Calu3 (cell line): ENCODE results near the gene DNAH1. TPM values are rescaled to one million over a fixed set of nuclear protein-coding genes. Genes with fewer than 3 reads are reported as not detected.

ENCODE experiments used
- BruUV-seq: library from RNA; stranded (reverse); fragments of 400-500 nt; replicated peaks from 2 replicates; lab custom pipeline; 2021; lab: Mats Ljungman, UMichigan
- CTCF ChIA-PET: fragments of 300-600 bp; sonication (Branson Sonifier 250); formaldehyde crosslinking; loops from one replicate; lab custom pipeline; 2022; ENCODE audit warnings: antibody characterized with exemption; lab: Charles Lee
- DNase-seq: peaks from one replicate; pipeline ENCODE4 v3.0.0; 2022
- H3K27ac Mint-ChIP-seq: one replicate; pipeline ENCODE4 v1.8.0; 2022; ENCODE audit warnings: mixed read lengths; ENCODE audit not compliant: unreplicated experiment
- H3K27me3 Mint-ChIP-seq: one replicate; pipeline ENCODE4 v1.8.0; 2022; ENCODE audit warnings: mixed read lengths; ENCODE audit not compliant: unreplicated experiment
- H3K36me3 Mint-ChIP-seq: one replicate; pipeline ENCODE4 v1.8.0; 2022; ENCODE audit warnings: mild to moderate bottlenecking, moderate library complexity, mixed read lengths; ENCODE audit not compliant: insufficient read depth, unreplicated experiment
- H3K4me1 Mint-ChIP-seq: one replicate; pipeline ENCODE4 v1.8.0; 2022; ENCODE audit warnings: mild to moderate bottlenecking, low read depth, mixed read lengths; ENCODE audit not compliant: unreplicated experiment
- H3K4me3 Mint-ChIP-seq: one replicate; pipeline ENCODE4 v1.8.0; 2022; ENCODE audit warnings: mild to moderate bottlenecking, low read depth, moderate library complexity, mixed read lengths; ENCODE audit not compliant: unreplicated experiment
- H3K9me3 Mint-ChIP-seq: one replicate; pipeline ENCODE4 v1.8.0; 2022; ENCODE audit warnings: low read depth, mixed read lengths; ENCODE audit not compliant: unreplicated experiment
- intact Hi-C: fragments of 100-400 bp; cut with micrococcal nuclease; formaldehyde crosslinking; loops from one replicate; pipeline ENCODE4 v1.10.0; 2022; ENCODE audit not compliant: unreplicated experiment
- total RNA-seq: library from RNA; stranded (reverse); gene quantifications from 2 replicates; pipeline ENCODE4 v1.2.3, GENCODE V29; 2022
- TF ChIP-seq, protein P1 (sequence below): fragments of 200-600 bp; IDR thresholded peaks from one replicate; pipeline ENCODE4 v1.8.0; 2022; ENCODE audit warnings: antibody characterized with exemption; ENCODE audit not compliant: unreplicated experiment

Gene DNAH1
- total RNA-seq, 1 experiment from 2014 or later, result 13.1 TPM

DNA sequence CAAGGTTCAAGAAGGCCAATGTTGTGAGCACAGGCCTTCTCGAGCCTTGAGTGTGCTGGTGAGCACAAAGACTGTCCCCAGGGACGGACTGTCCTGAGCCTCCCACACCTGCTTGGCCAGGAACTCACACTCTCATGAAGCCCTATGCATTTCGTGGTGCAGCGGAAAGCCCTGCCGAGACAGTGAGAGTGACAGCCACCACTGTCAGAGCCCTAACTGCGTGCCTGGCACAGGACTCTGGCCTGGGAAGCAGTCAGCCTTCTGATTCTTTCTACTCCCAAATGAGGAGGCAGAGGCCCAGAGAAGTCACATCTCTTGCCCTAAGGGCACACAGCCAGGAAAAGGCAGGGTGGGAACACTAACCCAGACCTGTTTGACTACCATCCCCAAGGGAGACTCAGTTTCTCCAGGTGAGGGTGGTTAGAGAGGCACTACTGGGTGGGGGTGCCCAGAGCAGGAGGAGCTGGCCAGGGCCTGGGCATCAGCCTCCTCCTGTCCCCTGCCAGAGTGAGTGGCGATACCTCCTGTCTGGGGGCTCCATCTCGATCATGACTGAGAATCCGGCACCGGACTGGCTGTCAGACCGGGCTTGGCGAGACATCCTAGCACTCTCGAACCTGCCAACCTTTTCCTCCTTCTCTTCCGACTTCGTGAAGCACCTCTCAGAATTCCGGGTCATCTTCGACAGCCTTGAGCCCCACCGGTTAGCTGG lies 78.0 kb downstream of the DNAH1 start:
- BruUV-seq, result no TSS peak
- intact Hi-C loops, result no loop called here
- no peaks in the 10 kb centered on the region for H3K9me3 Mint-ChIP-seq
- no peak overlapping the region for H3K27ac Mint-ChIP-seq
- DNase-seq, result no peak
- TF ChIP-seq, protein P1, sequence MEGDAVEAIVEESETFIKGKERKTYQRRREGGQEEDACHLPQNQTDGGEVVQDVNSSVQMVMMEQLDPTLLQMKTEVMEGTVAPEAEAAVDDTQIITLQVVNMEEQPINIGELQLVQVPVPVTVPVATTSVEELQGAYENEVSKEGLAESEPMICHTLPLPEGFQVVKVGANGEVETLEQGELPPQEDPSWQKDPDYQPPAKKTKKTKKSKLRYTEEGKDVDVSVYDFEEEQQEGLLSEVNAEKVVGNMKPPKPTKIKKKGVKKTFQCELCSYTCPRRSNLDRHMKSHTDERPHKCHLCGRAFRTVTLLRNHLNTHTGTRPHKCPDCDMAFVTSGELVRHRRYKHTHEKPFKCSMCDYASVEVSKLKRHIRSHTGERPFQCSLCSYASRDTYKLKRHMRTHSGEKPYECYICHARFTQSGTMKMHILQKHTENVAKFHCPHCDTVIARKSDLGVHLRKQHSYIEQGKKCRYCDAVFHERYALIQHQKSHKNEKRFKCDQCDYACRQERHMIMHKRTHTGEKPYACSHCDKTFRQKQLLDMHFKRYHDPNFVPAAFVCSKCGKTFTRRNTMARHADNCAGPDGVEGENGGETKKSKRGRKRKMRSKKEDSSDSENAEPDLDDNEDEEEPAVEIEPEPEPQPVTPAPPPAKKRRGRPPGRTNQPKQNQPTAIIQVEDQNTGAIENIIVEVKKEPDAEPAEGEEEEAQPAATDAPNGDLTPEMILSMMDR, result no peak
- H3K27me3 Mint-ChIP-seq, result no peaks in the 10 kb centered on the region
- peaks cover 10% of the 10 kb centered on the region for H3K36me3 Mint-ChIP-seq
- H3K4me3 Mint-ChIP-seq, result no peak overlapping the region
- no peaks in the 10 kb centered on the region for H3K4me1 Mint-ChIP-seq
- CTCF ChIA-PET, result no interaction called here

DNA sequence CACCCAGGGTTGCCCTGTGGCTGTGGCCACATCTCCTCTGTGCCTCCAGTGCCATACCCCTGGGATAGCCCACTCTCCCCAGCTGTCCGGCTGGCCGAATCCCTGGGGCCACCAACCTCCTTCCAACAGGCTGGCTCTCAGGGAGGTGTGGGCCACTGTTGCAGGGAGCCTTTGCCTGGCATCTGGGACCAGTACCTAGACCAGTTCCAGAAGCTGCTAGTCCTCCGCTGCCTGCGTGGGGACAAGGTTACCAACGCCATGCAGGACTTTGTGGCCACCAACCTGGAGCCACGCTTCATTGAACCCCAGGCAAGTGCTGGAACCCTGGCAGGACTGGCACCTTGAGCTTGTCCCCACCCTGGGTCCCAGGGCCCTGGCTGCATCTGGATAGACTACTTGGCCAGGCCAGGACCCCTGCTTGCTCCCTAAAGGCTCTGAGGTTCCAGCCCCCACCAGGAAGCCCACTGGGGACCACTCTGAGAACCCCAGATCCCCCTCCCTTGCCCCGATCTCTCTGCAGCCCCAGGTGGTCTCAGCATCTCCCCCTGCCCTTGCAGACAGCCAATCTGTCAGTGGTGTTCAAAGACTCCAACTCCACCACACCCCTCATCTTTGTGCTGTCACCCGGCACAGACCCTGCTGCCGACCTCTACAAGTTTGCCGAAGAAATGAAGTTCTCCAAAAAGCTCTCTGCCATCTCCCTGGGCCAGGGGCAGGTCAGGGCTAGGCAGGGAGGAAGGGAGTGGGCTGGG lies 78.8 kb downstream of the DNAH1 start:
- intact Hi-C loops, result no loop called here
- H3K4me3 Mint-ChIP-seq, result no peak overlapping the region
- H3K27ac Mint-ChIP-seq, result no peak overlapping the region
- CTCF ChIA-PET, result no interaction called here
- no peaks in the 10 kb centered on the region for H3K9me3 Mint-ChIP-seq
- H3K27me3 Mint-ChIP-seq, result no peaks in the 10 kb centered on the region
- TF ChIP-seq, protein P1, result no peak
- no peaks in the 10 kb centered on the region for H3K4me1 Mint-ChIP-seq
- no peak for DNase-seq
- H3K36me3 Mint-ChIP-seq, result peaks cover 10% of the 10 kb centered on the region
- BruUV-seq, result no TSS peak

DNA sequence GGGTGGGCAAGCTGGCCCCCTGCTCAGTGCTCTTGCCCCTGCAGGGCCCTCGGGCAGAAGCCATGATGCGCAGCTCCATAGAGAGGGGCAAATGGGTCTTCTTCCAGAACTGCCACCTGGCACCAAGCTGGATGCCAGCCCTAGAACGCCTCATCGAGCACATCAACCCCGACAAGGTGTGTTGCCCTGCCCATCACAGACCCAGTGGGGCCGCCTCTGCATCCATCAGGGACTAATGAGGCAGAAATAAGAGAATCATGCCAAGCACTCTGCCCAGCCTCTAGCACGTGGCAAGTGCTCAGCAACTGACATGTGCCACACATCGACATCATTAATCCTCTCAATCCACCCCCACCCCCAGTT lies 79.4 kb downstream of the DNAH1 start:
- no peak for DNase-seq
- Mint-ChIP-seq H3K27ac (no peak overlapping the region), H3K4me1 (no peaks in the 10 kb centered on the region), H3K4me3 (no peak overlapping the region), H3K27me3 (no peaks in the 10 kb centered on the region), H3K9me3 (no peaks in the 10 kb centered on the region), H3K36me3 (peaks cover 10% of the 10 kb centered on the region)
- CTCF ChIA-PET, result no interaction called here
- TF ChIP-seq, protein P1, result no peak
- intact Hi-C loops, result no loop called here
- BruUV-seq, result no TSS peak

DNA sequence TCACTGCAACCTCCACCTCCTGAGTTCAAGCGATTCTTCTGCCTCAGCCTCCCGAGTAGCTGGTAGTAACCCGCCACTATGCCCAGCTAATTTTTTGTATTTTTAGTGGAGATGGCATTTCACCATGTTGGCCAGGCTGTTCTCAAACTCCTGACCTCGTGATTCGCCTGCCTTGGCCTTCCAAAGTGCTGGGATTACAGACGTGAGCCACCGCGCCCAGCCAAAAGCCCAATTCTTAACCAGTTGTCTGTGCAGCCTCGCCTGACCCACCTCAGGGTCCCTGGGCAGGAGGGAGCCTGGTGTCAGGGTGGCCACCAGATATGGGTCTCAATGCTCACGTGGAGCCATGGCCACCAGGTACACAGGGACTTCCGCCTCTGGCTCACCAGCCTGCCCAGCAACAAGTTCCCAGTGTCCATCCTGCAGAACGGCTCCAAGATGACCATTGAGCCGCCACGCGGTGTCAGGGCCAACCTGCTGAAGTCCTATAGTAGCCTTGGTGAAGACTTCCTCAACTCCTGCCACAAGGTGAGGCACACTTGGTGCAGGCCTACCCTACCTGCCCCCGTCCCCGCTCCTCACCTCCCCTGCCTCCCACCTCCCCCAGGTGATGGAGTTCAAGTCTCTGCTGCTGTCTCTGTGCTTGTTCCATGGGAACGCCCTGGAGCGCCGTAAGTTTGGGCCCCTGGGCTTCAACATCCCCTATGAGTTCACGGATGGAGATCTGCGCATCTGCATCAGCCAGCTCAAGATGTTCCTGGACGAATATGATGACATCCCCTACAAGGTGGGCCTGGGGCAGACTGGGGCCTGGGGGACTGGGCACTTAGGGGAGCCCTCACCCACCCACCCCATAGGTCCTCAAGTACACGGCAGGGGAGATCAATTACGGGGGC lies 80.1 kb downstream of the DNAH1 start:
- H3K4me3 Mint-ChIP-seq, result no peak overlapping the region
- CTCF ChIA-PET, result interaction anchor here (0.6 kb wide), 1 partner anchor 24 kb away, joined by 5 read pairs; no protein-coding TSS in a partner anchor
- H3K9me3 Mint-ChIP-seq, result no peaks in the 10 kb centered on the region

More for the DNA sequence above, 80.1 kb downstream of the DNAH1 start:
- BruUV-seq, result no TSS peak
- Mint-ChIP-seq H3K27ac (no peak overlapping the region), H3K4me1 (no peaks in the 10 kb centered on the region), H3K36me3 (peaks cover 10% of the 10 kb centered on the region), H3K27me3 (no peaks in the 10 kb centered on the region)
- intact Hi-C loops, result no loop called here
- no peak for DNase-seq
- TF ChIP-seq, protein P1, result no peak
